PC-3 (cell line): ENCODE measurements around the gene UNK. TPM values are rescaled to one million over a fixed set of nuclear protein-coding genes. Genes with fewer than 3 reads are reported as not detected.

ENCODE experiments used
- ATAC-seq: fragments of 200-7000 bp; cut with Tn5 transposase; 2 replicates; pipeline ENCODE4 v1.9.1; 2020; ENCODE audit warnings: mild to moderate bottlenecking, moderate library complexity
- BruUV-seq: library from RNA; stranded (reverse); fragments of 400-500 nt; replicated peaks from 2 replicates; lab custom pipeline; 2021; lab: Mats Ljungman, UMichigan
- CTCF ChIA-PET: fragments of 300-600 bp; sonication (Branson Sonifier 250); formaldehyde crosslinking; loops from one replicate; lab custom pipeline; 2022; ENCODE audit warnings: antibody characterized with exemption; lab: Charles Lee
- POLR2A ChIA-PET: fragments of 300-600 bp; sonication (Branson Sonifier 250); formaldehyde crosslinking; loops from one replicate; lab custom pipeline; 2022; ENCODE audit warnings: antibody characterized with exemption; ENCODE audit not compliant: unreplicated experiment; lab: Charles Lee
- DNase-seq: peaks from one replicate; pipeline ENCODE4 v3.0.0-alpha.2; 2015
- H2AFZ ChIP-seq: fragments of 300-600 bp; sonication (generic); 2 replicates; pipeline ENCODE4 v1.6.0; 2016; ENCODE audit warnings: antibody characterized with exemption, low read length
- H3F3A ChIP-seq: fragments of 300-600 bp; sonication (generic); one replicate; pipeline ENCODE4 v1.6.0; 2017; ENCODE audit warnings: antibody characterized with exemption, low read length, control low read depth, mild to moderate bottlenecking; ENCODE audit not compliant: unreplicated experiment
- H3K27ac ChIP-seq: fragments of 300-600 bp; sonication (generic); 2 replicates; pipeline ENCODE4 v1.5.1; 2016; ENCODE audit warnings: mild to moderate bottlenecking, low read length
- H3K27me3 ChIP-seq: fragments of 300-600 bp; sonication (generic); 2 replicates; pipeline ENCODE4 v1.6.1; 2016; ENCODE audit warnings: low read length, mixed read lengths
- H3K36me3 ChIP-seq: fragments of 300-600 bp; sonication (generic); 2 replicates; pipeline ENCODE4 v1.6.1; 2016; ENCODE audit warnings: low read depth, mixed run types, low read length, mixed read lengths
- H3K4me1 ChIP-seq: fragments of 300-600 bp; sonication (generic); 2 replicates; pipeline ENCODE4 v1.5.1; 2016; ENCODE audit warnings: low read length; ENCODE audit not compliant: insufficient read depth
- H3K4me2 ChIP-seq: fragments of 300-600 bp; sonication (generic); 2 replicates; pipeline ENCODE4 v1.6.0; 2016; ENCODE audit warnings: low read length
- H3K4me3 ChIP-seq: fragments of 300-600 bp; sonication (generic); 2 replicates; pipeline ENCODE4 v1.5.1; 2016; ENCODE audit warnings: mild to moderate bottlenecking, low read length, mixed read lengths
- H3K79me2 ChIP-seq: fragments of 300-600 bp; sonication (generic); 2 replicates; pipeline ENCODE4 v1.6.1; 2017; ENCODE audit warnings: low read length, mixed read lengths
- H3K9ac ChIP-seq: fragments of 300-600 bp; sonication (generic); 2 replicates; pipeline ENCODE4 v1.6.0; 2016; ENCODE audit warnings: mild to moderate bottlenecking, low read length
- H3K9me2 ChIP-seq: fragments of 300-600 bp; sonication (generic); replicated peaks from 2 replicates; pipeline ENCODE4 v1.6.1; 2016; ENCODE audit warnings: mixed run types, low read length, mixed read lengths
- H3K9me3 ChIP-seq: fragments of 300-600 bp; sonication (generic); 2 replicates; pipeline ENCODE4 v1.6.1; 2016; ENCODE audit warnings: low read length, mixed read lengths
- H4K20me1 ChIP-seq: fragments of 300-600 bp; sonication (generic); 2 replicates; pipeline ENCODE4 v1.6.1; 2016; ENCODE audit warnings: low read length, mixed read lengths
- CTCF ChIP-seq: fragments of 300-600 bp; sonication (generic); conservative IDR thresholded peaks from 2 replicates; pipeline ENCODE4 v1.5.1; 2017; ENCODE audit warnings: antibody characterized with exemption, low read depth, mild to moderate bottlenecking, low read length
- EZH2 ChIP-seq: fragments of 300-600 bp; sonication (generic); IDR thresholded peaks from one replicate; pipeline ENCODE4 v1.6.1; 2017; ENCODE audit warnings: antibody characterized with exemption, mild to moderate bottlenecking, low read length; ENCODE audit not compliant: unreplicated experiment
- EZH2phosphoT487 ChIP-seq: fragments of 300-600 bp; sonication (generic); IDR thresholded peaks from 2 replicates; pipeline ENCODE4 v1.6.1; 2018; ENCODE audit warnings: mild to moderate bottlenecking, antibody characterized with exemption, low read length, borderline replicate concordance
- intact Hi-C: fragments of 100-400 bp; cut with micrococcal nuclease; formaldehyde crosslinking; loops from 2 replicates; pipeline ENCODE4 v1.9.0; 2023
- total RNA-seq: library from RNA; depleted of rRNA; stranded (reverse); fragments of >200 nt; gene quantifications from 2 replicates; pipeline ENCODE4 v1.2.3, GENCODE V29; 2014

The UNK gene
- total RNA-seq, 1 experiment from 2014 or later, result 21.8 TPM

DNA sequence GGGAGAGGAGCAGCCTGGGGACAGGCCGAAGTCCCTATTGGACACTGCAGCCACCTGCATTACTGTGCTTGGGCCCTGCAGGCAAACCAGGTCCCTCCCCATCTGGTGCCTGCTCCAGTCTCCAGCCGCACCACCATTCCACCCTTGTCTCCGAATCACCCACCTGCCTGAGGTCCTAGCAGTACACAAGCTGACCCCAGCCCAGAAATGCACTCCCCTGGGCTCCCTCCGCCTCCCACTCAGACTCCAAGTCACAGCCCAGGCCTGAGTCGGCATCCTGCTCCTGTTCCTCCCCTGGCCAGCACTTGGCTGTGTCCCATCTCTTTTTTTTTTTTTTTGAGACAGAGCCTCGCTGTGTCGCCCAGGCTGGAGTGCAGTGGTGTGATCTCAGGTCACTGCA is 53.3 kb downstream of the UNK start:
- Histone ChIP-seq H2AFZ (no peak overlapping the region), H3K36me3 (no peaks in the 10 kb centered on the region; the same call in 1 of the 2 replicates), H3K9me3 (no peaks in the 10 kb centered on the region), H3K27me3 (no peaks in the 10 kb centered on the region), H3K4me1 (no peaks in the 10 kb centered on the region), H3K4me3 (no peak overlapping the region), H3K9me2 (no peaks in the 10 kb centered on the region), H4K20me1 (no peaks in the 10 kb centered on the region), H3F3A (no peaks in the 10 kb centered on the region), H3K9ac (no peak overlapping the region), H3K79me2 (no peaks in the 10 kb centered on the region), H3K27ac (no peak overlapping the region), H3K4me2 (no peak overlapping the region)
- DNase-seq (no peak), ATAC-seq (no peak)
- intact Hi-C loops, result no loop called here
- BruUV-seq, result no TSS peak
- POLR2A ChIA-PET, result interaction anchor here (0.7 kb wide), 1 partner anchor 519 kb away, joined by 5 read pairs; no protein-coding TSS in a partner anchor
- TF ChIP-seq EZH2phosphoT487 (no peak), EZH2 (no peak), CTCF (no peak)
- CTCF ChIA-PET, result no interaction called here

GRCh38 chr17:75838410-75838809 is 53.8 kb downstream of the UNK start:
- Histone ChIP-seq H3F3A (no peaks in the 10 kb centered on the region), H3K9me3 (no peaks in the 10 kb centered on the region), H3K79me2 (no peaks in the 10 kb centered on the region), H3K27ac (no peak overlapping the region), H3K27me3 (no peaks in the 10 kb centered on the region), H3K9me2 (no peaks in the 10 kb centered on the region), H3K9ac (no peak overlapping the region), H3K4me1 (peaks cover under 1% of the 10 kb centered on the region; the same call in 1 of the 2 replicates), H3K4me3 (no peak overlapping the region), H3K36me3 (no peaks in the 10 kb centered on the region; the same call in 1 of the 2 replicates), H4K20me1 (no peaks in the 10 kb centered on the region), H2AFZ (no peak overlapping the region), H3K4me2 (no peak overlapping the region)
- DNase-seq, result no peak
- ChIA-PET CTCF (no interaction called here), POLR2A (no interaction called here)
- TF ChIP-seq CTCF (no peak), EZH2phosphoT487 (no peak), EZH2 (no peak)
- no peak for ATAC-seq
- intact Hi-C loops, result no loop called here
- no TSS peak for BruUV-seq

DNA sequence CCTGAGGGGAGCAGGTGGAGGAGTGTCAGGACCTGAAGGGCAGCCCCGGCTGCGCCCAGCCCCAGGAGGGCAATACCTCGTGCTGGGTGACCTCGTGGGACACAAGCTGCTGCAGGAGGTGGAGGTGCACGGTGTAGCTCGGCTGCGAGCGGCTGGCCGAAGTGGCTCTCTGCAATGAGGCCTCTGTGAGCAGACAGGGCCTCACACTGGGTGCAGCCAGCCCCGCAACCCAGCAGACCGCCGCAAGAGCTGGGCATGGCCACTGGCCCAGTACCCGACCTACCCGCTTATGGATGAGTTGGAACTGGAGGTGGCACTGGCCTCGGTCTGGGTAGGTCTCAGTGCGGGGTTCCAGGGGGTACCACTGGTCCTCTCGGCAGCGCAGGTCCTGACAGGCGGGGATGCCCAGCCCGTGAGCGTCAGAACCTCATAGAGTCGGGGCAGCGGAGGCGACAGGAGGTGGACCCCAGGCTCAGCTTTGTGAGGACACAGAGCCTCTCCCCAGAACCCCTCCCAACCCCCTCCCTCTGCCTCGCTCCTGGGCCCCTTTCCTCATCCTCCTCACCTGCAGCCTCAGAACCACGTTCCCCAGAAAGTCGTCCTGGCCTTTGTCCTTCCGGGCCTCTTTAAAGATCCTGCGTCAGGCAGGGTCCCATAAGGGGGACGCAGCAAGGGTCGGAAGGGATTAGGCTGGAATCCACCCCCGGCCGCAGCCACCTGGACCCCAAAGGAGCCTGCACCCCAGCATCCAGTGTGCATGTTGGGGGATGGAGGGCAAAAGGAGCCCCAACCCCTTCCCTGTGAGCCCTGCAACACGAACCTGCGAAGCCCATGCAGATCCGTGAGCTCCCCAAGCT is 55.6 kb downstream of the UNK start:
- no peak overlapping the region for H3K4me2 ChIP-seq
- no peaks in the 10 kb centered on the region for H3K27me3 ChIP-seq
- no peaks in the 10 kb centered on the region for H3K9me3 ChIP-seq
- no peak overlapping the region for H3K4me3 ChIP-seq
- no peaks in the 10 kb centered on the region for H3F3A ChIP-seq
- BruUV-seq, result no TSS peak
- peaks cover 7% of the 10 kb centered on the region; the same call in 1 of the 2 replicates for H3K79me2 ChIP-seq
- H3K4me1 ChIP-seq, result peaks cover 19% of the 10 kb centered on the region
- intact Hi-C loops, result no loop called here
- ATAC-seq, result no peak
- H3K9me2 ChIP-seq, result no peaks in the 10 kb centered on the region
- H3K27ac ChIP-seq, result no peak overlapping the region
- POLR2A ChIA-PET, result no interaction called here
- H3K36me3 ChIP-seq, result no peaks in the 10 kb centered on the region; the same call in 1 of the 2 replicates
- DNase-seq, result no peak
- H2AFZ ChIP-seq, result no peak overlapping the region
- CTCF ChIA-PET, result interaction anchor here (0.7 kb wide), 2 partner anchors 36 to 37 kb away, joined by 3 to 6 read pairs; no protein-coding TSS in a partner anchor
- H3K9ac ChIP-seq, result no peak overlapping the region
- no peaks in the 10 kb centered on the region for H4K20me1 ChIP-seq
- no peak for TF ChIP-seq CTCF
- no peak for TF ChIP-seq EZH2
- no peak for TF ChIP-seq EZH2phosphoT487
